Epithelial cell of esophagus (primary cell): ENCODE results near the gene RNPEP.
"Not testable (repeated sequence)": the region's sequence is repeated elsewhere in the genome, so short reads cannot be mapped to it uniquely, and the experiment has no call there.

ENCODE experiments used
- DNase-seq: peaks from one replicate; pipeline ENCODE4 v3.0.0; 2010; ENCODE audit warnings: low read depth
- H3K4me3 ChIP-seq: 2 replicates; pipeline ENCODE4 v1.5.1; 2011; ENCODE audit warnings: mild to moderate bottlenecking, low read length, control low read depth
- TF ChIP-seq, protein P1 (sequence below): IDR thresholded peaks from 2 replicates; pipeline ENCODE4 v1.5.1; 2011; ENCODE audit warnings: low read depth, mild to moderate bottlenecking, low read length, control low read depth, inconsistent platforms; ENCODE audit not compliant: insufficient read depth; ENCODE audit errors: missing control alignments

RNPEP gene, protein sequence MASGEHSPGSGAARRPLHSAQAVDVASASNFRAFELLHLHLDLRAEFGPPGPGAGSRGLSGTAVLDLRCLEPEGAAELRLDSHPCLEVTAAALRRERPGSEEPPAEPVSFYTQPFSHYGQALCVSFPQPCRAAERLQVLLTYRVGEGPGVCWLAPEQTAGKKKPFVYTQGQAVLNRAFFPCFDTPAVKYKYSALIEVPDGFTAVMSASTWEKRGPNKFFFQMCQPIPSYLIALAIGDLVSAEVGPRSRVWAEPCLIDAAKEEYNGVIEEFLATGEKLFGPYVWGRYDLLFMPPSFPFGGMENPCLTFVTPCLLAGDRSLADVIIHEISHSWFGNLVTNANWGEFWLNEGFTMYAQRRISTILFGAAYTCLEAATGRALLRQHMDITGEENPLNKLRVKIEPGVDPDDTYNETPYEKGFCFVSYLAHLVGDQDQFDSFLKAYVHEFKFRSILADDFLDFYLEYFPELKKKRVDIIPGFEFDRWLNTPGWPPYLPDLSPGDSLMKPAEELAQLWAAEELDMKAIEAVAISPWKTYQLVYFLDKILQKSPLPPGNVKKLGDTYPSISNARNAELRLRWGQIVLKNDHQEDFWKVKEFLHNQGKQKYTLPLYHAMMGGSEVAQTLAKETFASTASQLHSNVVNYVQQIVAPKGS

DNA sequence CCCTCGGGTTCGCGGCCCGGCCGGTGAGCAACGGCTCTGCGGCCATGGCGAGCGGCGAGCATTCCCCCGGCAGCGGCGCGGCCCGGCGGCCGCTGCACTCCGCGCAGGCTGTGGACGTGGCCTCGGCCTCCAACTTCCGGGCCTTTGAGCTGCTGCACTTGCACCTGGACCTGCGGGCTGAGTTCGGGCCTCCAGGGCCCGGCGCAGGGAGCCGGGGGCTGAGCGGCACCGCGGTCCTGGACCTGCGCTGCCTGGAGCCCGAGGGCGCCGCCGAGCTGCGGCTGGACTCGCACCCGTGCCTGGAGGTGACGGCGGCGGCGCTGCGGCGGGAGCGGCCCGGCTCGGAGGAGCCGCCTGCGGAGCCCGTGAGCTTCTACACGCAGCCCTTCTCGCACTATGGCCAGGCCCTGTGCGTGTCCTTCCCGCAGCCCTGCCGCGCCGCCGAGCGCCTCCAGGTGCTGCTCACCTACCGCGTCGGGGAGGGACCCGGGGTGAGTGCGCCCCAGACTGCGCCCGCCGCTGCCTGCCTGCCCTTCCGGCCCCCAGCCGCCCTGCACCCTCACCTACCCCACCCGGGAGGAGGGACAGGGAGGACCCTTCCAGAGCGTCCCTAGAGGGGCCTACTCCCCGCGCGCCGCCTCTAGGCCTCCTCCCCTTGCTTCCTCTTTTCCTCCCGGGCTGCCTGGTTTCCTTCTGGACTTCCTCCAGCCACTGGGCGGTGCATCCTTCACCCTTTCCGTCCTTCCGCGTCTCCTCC is at the start of gene RNPEP:
Gene RNPEP, plus strand, starts transcription at position 26 of the 757 bp plus-strand sequence. Its CDS starts 19 bp downstream, at position 45.
- peak within 1 kb of the TSS; percentile 78 for H3K4me3 ChIP-seq
- TF ChIP-seq, protein P1, sequence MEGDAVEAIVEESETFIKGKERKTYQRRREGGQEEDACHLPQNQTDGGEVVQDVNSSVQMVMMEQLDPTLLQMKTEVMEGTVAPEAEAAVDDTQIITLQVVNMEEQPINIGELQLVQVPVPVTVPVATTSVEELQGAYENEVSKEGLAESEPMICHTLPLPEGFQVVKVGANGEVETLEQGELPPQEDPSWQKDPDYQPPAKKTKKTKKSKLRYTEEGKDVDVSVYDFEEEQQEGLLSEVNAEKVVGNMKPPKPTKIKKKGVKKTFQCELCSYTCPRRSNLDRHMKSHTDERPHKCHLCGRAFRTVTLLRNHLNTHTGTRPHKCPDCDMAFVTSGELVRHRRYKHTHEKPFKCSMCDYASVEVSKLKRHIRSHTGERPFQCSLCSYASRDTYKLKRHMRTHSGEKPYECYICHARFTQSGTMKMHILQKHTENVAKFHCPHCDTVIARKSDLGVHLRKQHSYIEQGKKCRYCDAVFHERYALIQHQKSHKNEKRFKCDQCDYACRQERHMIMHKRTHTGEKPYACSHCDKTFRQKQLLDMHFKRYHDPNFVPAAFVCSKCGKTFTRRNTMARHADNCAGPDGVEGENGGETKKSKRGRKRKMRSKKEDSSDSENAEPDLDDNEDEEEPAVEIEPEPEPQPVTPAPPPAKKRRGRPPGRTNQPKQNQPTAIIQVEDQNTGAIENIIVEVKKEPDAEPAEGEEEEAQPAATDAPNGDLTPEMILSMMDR: no peak
- DNase-seq: peak; percentile 61

DNA sequence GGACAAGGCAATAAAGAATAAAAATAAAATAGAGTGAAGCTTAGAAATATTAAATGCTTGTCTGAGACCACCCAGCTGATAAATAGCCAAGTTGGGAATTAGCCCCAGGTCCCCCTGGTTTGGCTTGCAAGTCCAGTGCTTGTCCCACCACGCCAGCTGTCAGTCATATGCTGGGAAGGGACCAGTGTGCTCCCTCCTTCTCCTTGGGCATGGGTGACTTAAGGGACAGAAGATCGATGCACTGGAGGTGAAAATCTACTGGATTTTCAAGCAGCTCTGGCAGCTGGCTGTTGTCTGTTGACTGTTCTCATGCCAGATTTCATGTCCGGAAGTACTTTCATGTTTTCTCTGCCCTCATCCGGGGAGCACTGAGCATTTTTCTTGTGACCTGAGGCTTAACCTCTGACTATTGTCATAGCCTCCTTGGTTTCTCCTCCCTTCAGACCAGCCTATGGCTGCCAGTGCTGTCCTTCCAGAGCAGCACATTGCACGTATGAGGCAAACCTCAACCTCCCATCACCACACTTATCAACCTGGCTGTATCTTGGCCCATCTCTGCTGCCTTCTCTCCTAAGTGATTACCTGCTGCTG is 48.5 kb upstream of the RNPEP start:
- TF ChIP-seq, protein P1: no peak
- H3K4me3 ChIP-seq: no peak overlapping the region
- DNase-seq: no peak

DNA sequence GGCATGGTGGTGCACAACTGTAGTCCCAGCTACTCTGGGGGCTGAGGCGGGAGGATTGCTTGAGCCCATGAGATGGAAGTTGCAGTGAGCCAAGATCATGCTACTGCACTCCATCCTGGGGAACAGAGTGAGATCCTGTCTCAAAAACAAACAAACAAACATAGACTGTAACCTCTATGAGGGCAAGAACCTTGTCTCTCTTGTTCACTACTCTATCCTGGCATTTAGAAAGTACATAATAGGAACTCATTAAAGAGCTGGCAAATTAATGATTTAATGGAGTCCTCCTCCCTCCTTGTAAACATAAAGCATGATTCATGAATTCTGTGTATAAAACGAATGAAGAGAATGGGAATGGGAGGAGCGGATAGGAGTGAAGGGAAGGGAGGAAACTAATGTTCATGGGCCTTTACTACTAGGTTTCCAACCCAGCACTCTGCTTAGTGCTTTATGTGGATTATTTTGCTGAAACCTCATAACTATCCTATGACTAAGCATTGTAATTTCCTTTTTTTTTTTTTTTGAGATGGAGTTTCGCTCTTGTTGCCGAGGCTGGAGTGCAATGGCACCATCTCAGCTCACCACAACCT is 44.7 kb upstream of the RNPEP start:
- H3K4me3 ChIP-seq: no peak overlapping the region
- DNase-seq: peak; percentile 61
- TF ChIP-seq, protein P1: no peak

DNA sequence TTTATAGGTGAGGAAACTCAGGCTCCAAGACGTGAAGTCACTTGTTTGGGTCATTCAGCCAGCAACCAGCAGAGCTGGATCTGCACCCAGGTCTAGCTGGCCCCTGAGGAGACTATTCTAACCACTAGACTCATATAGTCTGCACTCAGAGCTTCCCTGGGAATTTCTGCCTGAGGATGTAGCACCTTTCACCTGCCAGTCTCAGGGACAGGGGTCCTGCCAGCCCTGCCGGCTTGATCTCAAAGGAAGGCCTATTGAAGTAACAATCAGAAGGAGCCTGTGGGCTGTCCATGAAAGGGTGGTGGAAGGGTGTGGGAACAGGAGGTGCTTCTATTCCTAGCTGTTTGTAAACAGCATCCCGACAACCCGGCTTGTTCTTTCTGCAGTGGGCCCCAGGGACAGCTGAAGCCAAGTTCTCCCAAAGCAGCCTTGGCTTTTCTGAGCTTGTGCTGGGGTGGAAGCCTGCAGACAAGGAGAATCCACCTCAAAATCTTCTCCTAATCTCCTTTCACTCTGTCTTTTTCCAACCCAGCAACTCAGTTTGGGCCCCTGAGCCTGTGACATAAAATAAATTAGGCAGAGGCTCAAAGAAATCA is 43.9 kb upstream of the RNPEP start:
- DNase-seq: no peak
- no peak overlapping the region for H3K4me3 ChIP-seq
- TF ChIP-seq, protein P1: no peak

DNA sequence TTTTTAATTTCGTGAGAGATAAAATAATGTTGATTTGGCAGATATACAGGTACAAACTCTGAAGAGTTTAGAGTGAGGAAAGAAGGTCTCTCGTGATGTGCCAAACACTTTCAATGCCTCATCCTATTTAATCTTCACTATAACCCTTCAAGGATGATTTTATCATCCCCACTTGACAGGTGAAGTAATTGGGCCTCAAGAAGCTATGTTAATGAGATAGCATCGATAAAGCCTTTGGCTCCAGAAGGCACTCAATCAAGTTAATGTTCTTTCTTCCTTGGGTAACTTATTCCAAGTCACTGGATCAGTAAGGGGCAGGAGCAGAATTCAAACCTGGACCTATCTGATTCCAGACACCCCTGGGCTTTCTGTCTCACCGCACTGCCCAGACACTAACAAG is 43.3 kb upstream of the RNPEP start:
- no peak overlapping the region for H3K4me3 ChIP-seq
- DNase-seq: no peak
- TF ChIP-seq, protein P1: no peak

DNA sequence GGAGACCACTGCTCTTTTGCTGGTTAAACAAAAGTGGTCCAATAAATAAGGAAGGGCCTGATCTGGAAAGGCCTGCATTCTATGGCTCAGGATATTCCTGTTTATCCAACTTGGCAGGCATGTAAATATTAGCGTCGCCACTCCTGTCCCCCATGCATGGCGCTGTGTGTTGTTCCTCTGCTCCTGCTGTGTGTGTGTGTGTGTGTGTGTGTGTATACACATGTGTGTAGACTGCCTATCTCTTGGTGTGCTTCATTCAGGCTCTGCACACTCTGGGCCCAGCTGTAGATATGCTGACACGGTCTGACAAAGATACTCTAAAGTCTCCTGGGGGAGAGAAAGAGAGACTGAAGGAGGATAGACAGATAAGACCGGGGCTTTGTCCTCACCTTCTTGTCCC is 42.9 kb upstream of the RNPEP start:
- TF ChIP-seq, protein P1: no peak
- H3K4me3 ChIP-seq: no peak overlapping the region
- DNase-seq: no peak

DNA sequence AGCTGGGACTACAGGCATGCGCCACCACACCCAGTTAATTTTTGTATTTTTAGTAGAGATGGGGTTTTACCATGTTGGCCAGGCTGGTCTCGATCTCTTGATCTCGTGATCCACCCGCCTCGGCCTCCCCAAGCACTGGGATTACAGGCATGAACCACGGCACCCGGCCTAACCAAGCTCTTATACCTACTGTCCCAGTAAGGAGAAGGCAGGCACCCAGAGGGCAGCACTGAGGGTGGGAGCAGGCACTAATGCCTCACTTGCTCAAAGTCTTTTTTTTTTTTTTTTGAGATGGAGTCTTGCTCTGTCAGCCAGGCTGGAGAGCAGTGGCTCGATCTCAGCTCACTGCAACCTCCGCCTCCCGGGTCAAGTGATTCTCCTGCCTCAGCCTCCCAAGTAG is 42.1 kb upstream of the RNPEP start:
- not testable (repeated sequence) for DNase-seq, H3K4me3 ChIP-seq
